Subcutaneous adipose tissue (tissue), 4 donors: ENCODE results near the gene CCND3. TPM values are rescaled to one million over a fixed set of nuclear protein-coding genes. Genes with fewer than 3 reads are reported as not detected.

Experiments used
- total RNA-seq, 4 donors: library from RNA; depleted of rRNA; stranded (reverse); fragments of >200 nt; gene quantifications; one replicate each; pipeline ENCODE4 v1.1.0, GENCODE V29; 2016
- TF ChIP-seq, protein P1 (sequence below): fragments of 450-650 bp; IDR thresholded peaks from one replicate; pipeline ENCODE4 v1.5.1; 2016; ENCODE audit warnings: low read depth, mild to moderate bottlenecking, control low read depth, antibody characterized with exemption, moderate library complexity

The CCND3 gene
- total RNA-seq, 4 donors from 2014 or later, result 75.2 to 153 (median 130) TPM

DNA sequence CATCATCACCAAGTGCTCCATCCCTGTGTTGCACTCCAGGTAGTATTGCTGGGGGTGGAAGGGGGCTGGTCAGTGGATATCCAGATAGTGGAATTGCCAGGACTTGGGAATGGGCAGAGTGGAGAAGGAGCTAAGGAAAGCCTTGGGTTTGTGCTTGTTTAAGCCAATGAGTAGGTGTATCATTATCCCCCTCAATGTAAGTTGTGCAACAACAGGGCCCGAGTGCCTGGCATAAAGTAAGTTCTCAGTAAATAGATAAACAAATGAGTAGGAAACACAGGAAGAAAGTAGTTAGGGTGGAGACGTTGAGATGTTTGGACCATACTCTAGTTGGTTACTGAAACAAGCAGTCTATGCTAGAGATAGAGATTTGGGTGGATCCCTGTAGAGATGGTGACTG, 9.8 kb downstream of the CCND3 start:
- TF ChIP-seq, protein P1, sequence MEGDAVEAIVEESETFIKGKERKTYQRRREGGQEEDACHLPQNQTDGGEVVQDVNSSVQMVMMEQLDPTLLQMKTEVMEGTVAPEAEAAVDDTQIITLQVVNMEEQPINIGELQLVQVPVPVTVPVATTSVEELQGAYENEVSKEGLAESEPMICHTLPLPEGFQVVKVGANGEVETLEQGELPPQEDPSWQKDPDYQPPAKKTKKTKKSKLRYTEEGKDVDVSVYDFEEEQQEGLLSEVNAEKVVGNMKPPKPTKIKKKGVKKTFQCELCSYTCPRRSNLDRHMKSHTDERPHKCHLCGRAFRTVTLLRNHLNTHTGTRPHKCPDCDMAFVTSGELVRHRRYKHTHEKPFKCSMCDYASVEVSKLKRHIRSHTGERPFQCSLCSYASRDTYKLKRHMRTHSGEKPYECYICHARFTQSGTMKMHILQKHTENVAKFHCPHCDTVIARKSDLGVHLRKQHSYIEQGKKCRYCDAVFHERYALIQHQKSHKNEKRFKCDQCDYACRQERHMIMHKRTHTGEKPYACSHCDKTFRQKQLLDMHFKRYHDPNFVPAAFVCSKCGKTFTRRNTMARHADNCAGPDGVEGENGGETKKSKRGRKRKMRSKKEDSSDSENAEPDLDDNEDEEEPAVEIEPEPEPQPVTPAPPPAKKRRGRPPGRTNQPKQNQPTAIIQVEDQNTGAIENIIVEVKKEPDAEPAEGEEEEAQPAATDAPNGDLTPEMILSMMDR, result no peak

DNA sequence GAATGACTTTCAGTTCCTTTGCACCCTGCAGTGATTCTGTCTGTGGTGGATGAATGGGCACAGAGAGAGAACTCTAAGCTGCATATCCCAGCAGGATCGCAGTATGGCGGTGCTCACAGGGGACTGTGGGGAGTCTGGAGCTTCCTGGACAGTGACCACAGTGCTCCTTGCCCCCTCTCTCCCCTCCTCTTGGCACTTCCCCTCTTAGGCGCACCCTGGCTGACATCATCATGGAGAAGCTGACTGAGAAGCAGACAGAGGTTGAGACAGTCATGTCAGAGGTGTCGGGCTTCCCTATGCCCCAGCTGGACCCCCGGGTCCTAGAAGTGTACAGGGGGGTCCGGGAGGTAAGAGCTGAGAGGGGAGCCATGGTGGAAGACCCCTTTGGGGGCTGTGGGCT, 11.7 kb downstream of the CCND3 start:
- TF ChIP-seq, protein P1, result no peak

DNA sequence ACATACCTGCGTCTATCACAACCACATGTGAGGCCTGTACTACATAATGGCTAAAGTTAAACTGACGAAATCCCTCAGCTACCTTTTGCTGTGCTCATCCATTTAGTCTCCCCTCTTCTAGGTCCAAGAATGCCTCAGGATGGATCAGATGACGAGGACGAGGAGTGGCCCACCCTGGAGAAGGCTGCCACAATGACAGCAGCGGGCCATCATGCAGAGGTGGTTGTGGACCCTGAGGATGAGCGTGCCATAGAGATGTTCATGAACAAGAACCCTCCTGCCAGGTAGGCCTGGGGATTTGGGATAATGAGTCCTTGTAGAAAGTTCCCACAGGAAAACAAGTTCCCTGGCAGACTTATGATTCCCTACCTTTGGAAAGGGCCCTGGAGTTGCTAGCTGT, 14.4 kb downstream of the CCND3 start:
- TF ChIP-seq, protein P1, result no peak

DNA sequence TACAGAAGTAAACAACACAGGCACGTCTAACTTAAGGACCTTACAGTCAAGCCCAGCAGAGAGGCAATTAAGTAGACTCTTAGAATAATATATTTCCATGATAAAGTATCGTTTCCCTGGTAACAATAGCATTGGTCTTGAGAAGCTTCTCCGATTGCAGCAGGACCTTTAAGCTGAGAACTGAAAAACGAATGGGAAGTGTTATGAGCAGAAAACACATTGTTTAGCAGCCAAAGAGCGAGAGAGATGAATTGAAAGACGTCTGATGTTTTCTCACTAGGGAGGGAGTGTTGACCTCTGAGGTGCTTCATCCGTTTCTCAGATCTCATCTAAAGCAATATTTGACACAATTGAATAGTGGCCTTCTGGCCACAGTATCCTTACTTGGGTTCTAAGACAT, 19.5 kb downstream of the CCND3 start:
- TF ChIP-seq, protein P1, result no peak

DNA sequence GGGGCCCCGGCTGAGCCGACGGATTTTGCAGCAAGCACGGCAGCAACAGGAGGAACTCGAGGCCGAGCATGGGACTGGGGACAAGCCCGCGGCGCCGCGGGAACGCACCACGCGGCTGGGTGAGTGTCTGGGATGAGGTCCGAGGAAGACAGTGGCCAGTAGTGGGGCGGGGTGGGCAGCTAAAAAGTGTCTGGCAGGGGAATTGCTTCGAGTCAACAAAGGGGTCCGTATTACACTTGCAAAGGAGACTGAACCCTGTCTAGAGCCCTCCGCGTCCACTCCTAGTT, 20.0 kb downstream of the CCND3 start:
- TF ChIP-seq, protein P1, result no peak

DNA sequence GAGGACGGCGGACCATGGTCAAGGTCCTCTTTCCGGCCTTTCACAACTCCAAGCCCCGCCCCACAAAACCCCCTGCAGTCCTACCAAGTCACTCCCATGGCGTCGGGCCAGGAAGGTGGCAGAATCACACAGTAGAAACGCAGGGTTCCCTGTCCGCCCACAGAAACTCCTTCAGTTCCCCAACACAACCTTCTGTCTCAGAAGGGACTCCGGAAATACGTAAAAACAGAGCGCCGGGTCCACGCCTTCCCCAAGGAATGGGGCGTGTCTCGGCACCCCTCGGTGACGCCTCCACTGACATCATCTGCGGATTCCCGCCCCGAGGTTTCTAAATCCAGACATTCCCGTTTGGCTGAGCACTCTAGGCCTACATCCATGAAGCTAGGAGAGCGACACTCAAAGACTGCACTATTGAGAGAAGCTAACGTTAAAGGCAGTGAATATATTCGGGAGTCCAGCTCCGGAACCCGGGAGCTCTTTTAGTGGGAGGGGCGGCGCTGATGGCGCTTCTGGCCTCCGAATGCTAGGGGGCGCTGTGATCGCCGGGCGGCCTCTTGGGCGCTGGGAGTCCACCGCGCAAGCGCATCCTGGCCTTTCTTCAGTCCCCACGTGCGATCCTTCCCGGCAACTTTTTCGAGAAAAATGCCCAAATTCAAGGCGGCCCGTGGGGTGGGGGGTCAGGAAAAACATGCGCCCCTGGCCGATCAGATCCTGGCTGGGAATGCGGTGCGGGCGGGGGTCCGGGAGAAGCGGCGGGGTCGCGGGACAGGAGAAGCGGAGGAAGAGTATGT, 20.5 kb downstream of the CCND3 start, which contains the start of the genes BYSL and MED20:
Gene BYSL, plus strand, starts transcription at position 579 of the 791 bp plus-strand sequence. Its CDS starts 64 bp downstream, at position 643.
Gene MED20, minus strand, starts transcription at position 219 of the 791 bp plus-strand sequence. Its CDS starts 121 bp downstream, at position 98.
- TF ChIP-seq, protein P1, result no peak

DNA sequence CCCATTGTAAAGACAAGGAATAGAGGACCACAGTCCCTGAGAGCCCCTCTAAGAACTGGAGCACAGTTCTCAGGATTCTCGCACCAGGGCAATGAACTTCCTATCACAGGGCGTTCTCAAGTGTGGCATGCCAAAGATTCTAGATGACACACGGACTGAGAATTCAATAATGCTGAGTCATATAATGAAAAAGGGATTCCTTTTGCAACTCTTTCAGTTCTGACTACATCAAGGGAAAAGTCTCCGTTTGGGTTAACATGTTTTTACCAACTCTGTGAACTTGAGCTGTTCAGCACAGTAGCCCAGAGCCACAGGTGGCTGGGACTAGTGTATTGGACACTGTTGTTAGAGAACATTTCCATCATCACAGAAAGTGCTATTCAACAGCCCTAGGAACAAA, 24.1 kb downstream of the CCND3 start:
- TF ChIP-seq, protein P1, result no peak
